OCI-LY1 (cell line): ENCODE results near the gene WNT9A.
"Not testable (repeated sequence)": the region's sequence is repeated elsewhere in the genome, so short reads cannot be mapped to it uniquely, and the experiment has no call there.

Experiments used
- EZH2 ChIP-seq: fragments of 200-600 bp; sonication (generic), shearing (Covaris generic); IDR thresholded peaks from 2 replicates; pipeline ENCODE4 v1.8.0; 2017; ENCODE audit warnings: borderline replicate concordance, mixed run types, mild to moderate bottlenecking, antibody characterized with exemption, low read length, moderate library complexity, mixed read lengths
- TF ChIP-seq, protein P1 (sequence below): fragments of 200-600 bp; sonication (generic), shearing (Covaris generic); IDR thresholded peaks from 2 replicates; pipeline ENCODE4 v1.5.1; 2017; ENCODE audit warnings: mild to moderate bottlenecking, antibody characterized with exemption, low read length, moderate library complexity, mixed read lengths

DNA sequence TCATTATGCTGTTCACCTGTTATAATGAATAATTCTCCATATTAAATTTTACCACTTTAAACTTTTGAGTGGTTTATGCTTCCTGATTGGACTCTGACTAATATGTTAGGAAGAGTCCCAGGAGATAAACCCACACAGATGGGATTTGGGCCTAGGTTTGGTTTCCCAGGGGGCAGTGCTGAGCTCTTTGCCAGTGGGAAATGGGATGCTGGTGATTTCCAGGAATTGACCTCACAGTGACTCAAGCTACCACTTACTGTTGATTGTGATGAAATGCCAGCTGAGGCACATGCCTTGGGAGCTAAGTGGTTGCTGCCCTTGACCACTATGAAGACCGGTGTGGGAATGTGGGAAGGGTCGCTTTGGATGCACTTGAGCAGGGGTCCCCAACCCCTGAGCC, 19.0 kb upstream of the WNT9A start:
- TF ChIP-seq, protein P1, sequence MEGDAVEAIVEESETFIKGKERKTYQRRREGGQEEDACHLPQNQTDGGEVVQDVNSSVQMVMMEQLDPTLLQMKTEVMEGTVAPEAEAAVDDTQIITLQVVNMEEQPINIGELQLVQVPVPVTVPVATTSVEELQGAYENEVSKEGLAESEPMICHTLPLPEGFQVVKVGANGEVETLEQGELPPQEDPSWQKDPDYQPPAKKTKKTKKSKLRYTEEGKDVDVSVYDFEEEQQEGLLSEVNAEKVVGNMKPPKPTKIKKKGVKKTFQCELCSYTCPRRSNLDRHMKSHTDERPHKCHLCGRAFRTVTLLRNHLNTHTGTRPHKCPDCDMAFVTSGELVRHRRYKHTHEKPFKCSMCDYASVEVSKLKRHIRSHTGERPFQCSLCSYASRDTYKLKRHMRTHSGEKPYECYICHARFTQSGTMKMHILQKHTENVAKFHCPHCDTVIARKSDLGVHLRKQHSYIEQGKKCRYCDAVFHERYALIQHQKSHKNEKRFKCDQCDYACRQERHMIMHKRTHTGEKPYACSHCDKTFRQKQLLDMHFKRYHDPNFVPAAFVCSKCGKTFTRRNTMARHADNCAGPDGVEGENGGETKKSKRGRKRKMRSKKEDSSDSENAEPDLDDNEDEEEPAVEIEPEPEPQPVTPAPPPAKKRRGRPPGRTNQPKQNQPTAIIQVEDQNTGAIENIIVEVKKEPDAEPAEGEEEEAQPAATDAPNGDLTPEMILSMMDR, result not testable (repeated sequence)
- TF ChIP-seq EZH2, result not testable (repeated sequence)
